Measurements from ENCODE around the gene GPR39.

GRCh38 chr2:132690664-132691303 is 274.2 kb downstream of the GPR39 start:
- TF ChIP-seq CTCF (IDR thresholded peaks at IDR 0.05), result no peak
- no peak for TF ChIP-seq POLR2A (IDR thresholded peaks at IDR 0.05)

Data from esophagus squamous epithelium (tissue), 4 donors.